Ishikawa (cell line): ENCODE data around the gene ASB7.

Experiments used
- CEBPB ChIP-seq: IDR thresholded peaks from 2 replicates; pipeline ENCODE4 v1.6.1; 2012
- CREB1 ChIP-seq: IDR thresholded peaks from 2 replicates; pipeline ENCODE4 v1.6.1; 2012; ENCODE audit warnings: low read depth
- EP300 ChIP-seq: IDR thresholded peaks from 2 replicates; pipeline ENCODE4 v1.6.1; 2012; ENCODE audit warnings: borderline replicate concordance
- RAD21 ChIP-seq: IDR thresholded peaks from 2 replicates; pipeline ENCODE4 v1.6.1; 2012; ENCODE audit warnings: low read depth
- TAF1 ChIP-seq: IDR thresholded peaks from 2 replicates; pipeline ENCODE4 v1.6.1; 2012; ENCODE audit warnings: low read depth, mild to moderate bottlenecking
- TCF12 ChIP-seq: IDR thresholded peaks from 2 replicates; pipeline ENCODE4 v1.6.1; 2012; ENCODE audit warnings: low read depth
- TEAD4 ChIP-seq: IDR thresholded peaks from 2 replicates; pipeline ENCODE4 v1.6.1; 2012
- YY1 ChIP-seq: IDR thresholded peaks from 2 replicates; pipeline ENCODE4 v1.6.1; 2012; ENCODE audit warnings: low read depth
- TF ChIP-seq, protein P1 (sequence below): IDR thresholded peaks from 2 replicates; pipeline ENCODE4 v1.6.1; 2012; ENCODE audit warnings: low read depth, mild to moderate bottlenecking
- TF ChIP-seq, protein P2 (sequence below): IDR thresholded peaks from 2 replicates; pipeline ENCODE4 v1.6.1; 2012
- TF ChIP-seq, protein P3 (sequence below): IDR thresholded peaks from 2 replicates; pipeline ENCODE4 v1.6.1; 2012

DNA sequence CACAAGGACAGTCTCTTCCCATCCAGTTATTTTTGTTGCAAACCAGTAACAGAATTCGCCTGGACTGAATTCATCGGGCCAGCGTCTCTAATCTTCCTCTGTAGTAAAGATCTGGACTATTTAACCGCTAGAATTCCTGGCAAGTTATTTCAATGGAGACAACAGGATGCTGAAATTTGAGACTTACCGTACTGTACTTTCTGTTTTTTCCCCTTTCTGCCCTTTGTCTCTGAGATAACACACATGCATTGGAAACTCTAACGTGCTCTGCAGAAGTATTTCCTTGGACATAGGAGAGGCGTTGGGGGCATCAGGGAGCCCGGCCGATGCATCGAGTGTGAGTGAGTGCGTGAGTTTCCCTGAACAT lies 61.5 kb downstream of the ASB7 start:
- TF ChIP-seq, protein P1, sequence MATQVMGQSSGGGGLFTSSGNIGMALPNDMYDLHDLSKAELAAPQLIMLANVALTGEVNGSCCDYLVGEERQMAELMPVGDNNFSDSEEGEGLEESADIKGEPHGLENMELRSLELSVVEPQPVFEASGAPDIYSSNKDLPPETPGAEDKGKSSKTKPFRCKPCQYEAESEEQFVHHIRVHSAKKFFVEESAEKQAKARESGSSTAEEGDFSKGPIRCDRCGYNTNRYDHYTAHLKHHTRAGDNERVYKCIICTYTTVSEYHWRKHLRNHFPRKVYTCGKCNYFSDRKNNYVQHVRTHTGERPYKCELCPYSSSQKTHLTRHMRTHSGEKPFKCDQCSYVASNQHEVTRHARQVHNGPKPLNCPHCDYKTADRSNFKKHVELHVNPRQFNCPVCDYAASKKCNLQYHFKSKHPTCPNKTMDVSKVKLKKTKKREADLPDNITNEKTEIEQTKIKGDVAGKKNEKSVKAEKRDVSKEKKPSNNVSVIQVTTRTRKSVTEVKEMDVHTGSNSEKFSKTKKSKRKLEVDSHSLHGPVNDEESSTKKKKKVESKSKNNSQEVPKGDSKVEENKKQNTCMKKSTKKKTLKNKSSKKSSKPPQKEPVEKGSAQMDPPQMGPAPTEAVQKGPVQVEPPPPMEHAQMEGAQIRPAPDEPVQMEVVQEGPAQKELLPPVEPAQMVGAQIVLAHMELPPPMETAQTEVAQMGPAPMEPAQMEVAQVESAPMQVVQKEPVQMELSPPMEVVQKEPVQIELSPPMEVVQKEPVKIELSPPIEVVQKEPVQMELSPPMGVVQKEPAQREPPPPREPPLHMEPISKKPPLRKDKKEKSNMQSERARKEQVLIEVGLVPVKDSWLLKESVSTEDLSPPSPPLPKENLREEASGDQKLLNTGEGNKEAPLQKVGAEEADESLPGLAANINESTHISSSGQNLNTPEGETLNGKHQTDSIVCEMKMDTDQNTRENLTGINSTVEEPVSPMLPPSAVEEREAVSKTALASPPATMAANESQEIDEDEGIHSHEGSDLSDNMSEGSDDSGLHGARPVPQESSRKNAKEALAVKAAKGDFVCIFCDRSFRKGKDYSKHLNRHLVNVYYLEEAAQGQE, result no peak
- TF ChIP-seq RAD21 (no peak), CREB1 (no peak), YY1 (no peak), TCF12 (no peak), TEAD4 (no peak), TAF1 (no peak), CEBPB (no peak), EP300 (no peak)
- TF ChIP-seq, protein P2, sequence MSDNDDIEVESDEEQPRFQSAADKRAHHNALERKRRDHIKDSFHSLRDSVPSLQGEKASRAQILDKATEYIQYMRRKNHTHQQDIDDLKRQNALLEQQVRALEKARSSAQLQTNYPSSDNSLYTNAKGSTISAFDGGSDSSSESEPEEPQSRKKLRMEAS, result no peak
- TF ChIP-seq, protein P3, sequence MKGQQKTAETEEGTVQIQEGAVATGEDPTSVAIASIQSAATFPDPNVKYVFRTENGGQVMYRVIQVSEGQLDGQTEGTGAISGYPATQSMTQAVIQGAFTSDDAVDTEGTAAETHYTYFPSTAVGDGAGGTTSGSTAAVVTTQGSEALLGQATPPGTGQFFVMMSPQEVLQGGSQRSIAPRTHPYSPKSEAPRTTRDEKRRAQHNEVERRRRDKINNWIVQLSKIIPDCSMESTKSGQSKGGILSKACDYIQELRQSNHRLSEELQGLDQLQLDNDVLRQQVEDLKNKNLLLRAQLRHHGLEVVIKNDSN, result no peak
